Measurements from ENCODE around the gene PRLH.

DNA sequence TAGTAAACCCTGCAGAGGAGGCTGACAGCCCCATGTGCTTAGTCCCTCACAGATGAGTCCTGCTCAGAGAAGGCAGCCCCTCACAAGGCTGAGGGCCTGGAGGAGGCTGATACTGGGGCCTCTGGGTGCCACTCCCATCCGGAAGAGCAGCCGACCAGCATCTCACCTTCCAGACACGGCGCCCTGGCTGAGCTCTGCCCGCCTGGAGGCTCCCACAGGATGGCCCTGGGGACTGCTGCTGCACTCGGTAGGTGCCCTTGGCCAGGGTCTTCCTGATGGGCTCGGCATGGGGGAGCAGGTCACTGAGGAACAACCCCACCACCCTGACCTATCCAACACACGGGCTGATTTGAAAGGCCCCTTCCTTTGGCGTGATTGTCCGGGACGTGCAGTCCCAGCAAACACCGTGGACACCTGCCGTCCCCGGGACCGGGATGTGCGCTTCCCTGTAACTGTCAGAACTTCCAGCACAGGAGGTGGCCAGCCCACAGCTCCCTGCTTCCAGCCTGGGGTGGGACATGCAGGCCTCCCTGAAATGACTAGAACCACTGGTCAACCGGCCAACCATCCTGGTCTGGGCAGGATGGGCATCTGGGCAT, 40.7 kb upstream of the PRLH start:
- TF ChIP-seq POLR2AphosphoS5 (IDR thresholded peaks at IDR 0.05; ENCODE audit: borderline replicate concordance, low read depth, low read length) (no peak), EZH2 (IDR thresholded peaks at IDR 0.05) (no peak), FOXP2 (optimal IDR thresholded peaks at IDR 0.05; ENCODE audit: control extremely low read depth, extremely low read length, insufficient read depth) (no peak)
